ENCODE results near the gene TGFBR3L. TPM values are rescaled to one million over a fixed set of nuclear protein-coding genes. Genes with fewer than 3 reads are reported as not detected.
"Not testable (repeated sequence)": the region's sequence is repeated elsewhere in the genome, so short reads cannot be mapped to it uniquely, and the experiment has no call there.

TGFBR3L gene
- total and polyA plus RNA-seq, 4 experiments from 2014 or later: 0.93 to 1.00 TPM; not detected in 2

DNA sequence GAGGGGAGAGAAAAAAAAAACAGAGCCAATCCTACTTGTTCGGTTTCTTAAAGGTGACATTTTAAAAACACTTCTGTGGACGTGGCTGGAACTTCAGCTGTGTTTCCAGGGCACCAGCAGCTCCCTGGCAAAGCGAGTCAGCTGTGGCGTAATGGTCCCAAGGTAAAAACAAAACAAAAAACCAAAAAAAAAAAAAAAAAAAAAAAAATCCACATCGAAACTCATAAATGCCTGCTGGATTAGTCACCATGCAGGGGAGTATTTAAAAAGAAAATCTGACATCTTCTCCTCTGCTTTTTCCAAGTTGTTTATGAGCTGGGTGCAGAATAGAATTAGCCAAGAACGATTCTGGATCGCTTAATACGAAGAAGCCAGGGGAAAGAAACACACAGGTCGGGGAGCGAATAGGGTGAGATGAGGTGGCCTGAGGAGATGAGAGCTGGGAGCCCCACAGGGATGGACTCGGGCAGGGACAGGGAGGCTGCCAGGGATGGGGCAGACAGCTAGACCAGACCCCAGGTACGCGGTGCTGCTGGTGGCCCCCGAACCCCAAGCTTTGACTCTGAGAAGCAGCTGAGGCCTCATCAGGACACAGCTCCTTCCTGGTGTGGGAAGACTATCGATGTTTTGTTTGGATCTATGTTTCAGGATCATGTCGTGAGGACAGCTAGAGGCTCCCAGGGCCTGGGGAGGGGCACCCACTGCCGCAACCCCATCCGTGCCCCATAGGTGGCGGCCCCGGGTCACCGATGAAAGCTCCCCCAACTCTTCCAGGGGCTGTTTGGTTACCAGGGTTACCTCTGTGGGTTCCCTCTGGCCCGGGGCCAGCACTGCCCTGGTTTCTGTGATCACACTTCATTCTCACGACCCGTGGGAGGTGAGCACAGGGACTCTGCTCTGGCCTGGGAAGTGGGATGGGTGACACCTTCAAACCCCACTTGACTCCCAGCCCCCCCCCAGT lies 14.4 kb downstream of the TGFBR3L start:
- no peaks in the 10 kb centered on the region for H3K9me3 ChIP-seq (ENCODE audit: control insufficient read depth in 1 of 2, low read length in 2 of 2)
- H3K27me3 ChIP-seq (ENCODE audit: insufficient read depth, low read length): no peaks in the 10 kb centered on the region
- Mint-ChIP-seq H3K4me3 (peak overlapping the region in 2 of 8 donors; percentile 21 to 54), H3K27me3 (no peaks in the 10 kb centered on the region), H3K27ac (peak overlapping the region; percentile 36 to 88 (median 62)), H3K36me3 (peaks cover 0 to 26% of the 10 kb centered on the region in 2 donors), H3K9me3 (no peaks in the 10 kb centered on the region), H3K4me1 (peaks cover 1 to 20% (median 11%) of the 10 kb centered on the region in 4 donors)
- peaks cover 28% of the 10 kb centered on the region for H3K36me3 ChIP-seq (ENCODE audit: insufficient read depth, low read length)
- CTCF ChIA-PET (ENCODE audit: partially characterized antibody): interaction anchor here (0.9 to 2.8 kb wide), 5 partner anchors 9 to 77 kb away, joined by 4 to 12 read pairs (median 6); partner anchors contain the start of genes MAP2K7, SNAPC2 and TIMM44
- peak overlapping the region; percentile 21 for H3K27ac ChIP-seq (ENCODE audit: low read depth, low read length)
- no peak overlapping the region for H3K4me3 ChIP-seq (ENCODE audit: low read length in 2 of 2)
- intact Hi-C loops (cut with micrococcal nuclease): loop anchor here (1.0 kb wide), 1 partner anchor 14 kb away; the partner anchor contains the start of gene TIMM44
- POLR2A ChIA-PET (ENCODE audit: partially characterized antibody): interaction anchor here (0.6 to 1.6 kb wide), 6 partner anchors 8 to 1397 kb away, joined by 3 to 15 read pairs (median 3); partner anchors contain the start of genes SNAPC2 and TIMM44
- H3K4me1 ChIP-seq (ENCODE audit: insufficient read depth, low read length): peaks cover 10% of the 10 kb centered on the region
- DNase-seq: peak; percentile 75 to 88 (median 76)

DNA sequence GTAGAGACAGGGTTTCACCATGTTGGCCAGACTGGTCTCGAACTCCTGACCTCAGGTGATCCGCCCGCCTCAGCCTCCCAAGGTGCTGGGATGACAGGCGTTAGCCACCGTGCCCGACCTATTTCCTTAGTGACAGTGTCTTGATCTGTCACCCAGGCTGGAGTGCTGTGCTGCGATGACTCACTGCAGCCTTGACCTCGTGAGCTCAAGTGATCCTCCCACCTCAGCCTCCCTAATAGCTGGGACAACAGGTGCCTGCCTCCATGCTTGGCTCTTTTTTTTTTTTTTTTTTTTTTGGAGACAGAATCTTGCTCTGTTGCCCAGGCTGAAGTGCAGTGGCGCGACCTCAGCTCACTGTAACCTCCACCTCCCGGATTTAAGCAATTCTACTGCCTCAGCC lies 15.4 kb downstream of the TGFBR3L start:
- peaks cover 33% of the 10 kb centered on the region for H3K36me3 ChIP-seq (ENCODE audit: insufficient read depth, low read length)
- Mint-ChIP-seq H3K27ac (peak overlapping the region in 3 of 7 donors; percentile 36 to 81 (median 79)), H3K4me1 (peaks cover 1 to 20% (median 11%) of the 10 kb centered on the region in 4 donors), H3K36me3 (peaks cover 0 to 29% of the 10 kb centered on the region in 2 donors)
- H3K27me3 ChIP-seq (ENCODE audit: insufficient read depth, low read length); H3K9me3 ChIP-seq (ENCODE audit: control insufficient read depth in 1 of 2, low read length in 2 of 2); DNase-seq; H3K4me1 ChIP-seq (ENCODE audit: insufficient read depth, low read length); H3K4me3 ChIP-seq (ENCODE audit: low read length in 2 of 2); intact Hi-C loops (cut with micrococcal nuclease); H3K9me3 Mint-ChIP-seq; H3K4me3 Mint-ChIP-seq; H3K27me3 Mint-ChIP-seq: not testable (repeated sequence)
- peak overlapping the region; percentile 21 for H3K27ac ChIP-seq (ENCODE audit: low read depth, low read length)
- POLR2A ChIA-PET (ENCODE audit: partially characterized antibody): interaction anchor here (1.0 to 1.6 kb wide), 2 partner anchors 9 kb away, joined by 3 to 15 read pairs; partner anchors contain the start of gene SNAPC2
- CTCF ChIA-PET (ENCODE audit: partially characterized antibody): interaction anchor here (1.6 to 2.8 kb wide), 3 partner anchors 10 to 77 kb away, joined by 5 to 12 read pairs (median 10); partner anchors contain the start of genes SNAPC2 and TIMM44

- H3K9me3 ChIP-seq (ENCODE audit: control insufficient read depth in 1 of 2, low read length in 2 of 2): no peaks in the 10 kb centered on the region
- peaks cover 0 to 20% (median 10%) of the 10 kb centered on the region in 4 donors for H3K4me1 Mint-ChIP-seq
- intact Hi-C loops (cut with micrococcal nuclease): no loop called here
- no peak overlapping the region for H3K4me3 ChIP-seq (ENCODE audit: low read length in 2 of 2)
- H3K4me3 Mint-ChIP-seq: no peak overlapping the region
- no peak overlapping the region for H3K27ac ChIP-seq (ENCODE audit: low read depth, low read length)
- H3K9me3 Mint-ChIP-seq: no peaks in the 10 kb centered on the region
- H3K27me3 ChIP-seq (ENCODE audit: insufficient read depth, low read length): no peaks in the 10 kb centered on the region
- peaks cover 0 to 31% of the 10 kb centered on the region in 2 donors for H3K36me3 Mint-ChIP-seq
- H3K27ac Mint-ChIP-seq: no peak overlapping the region
- DNase-seq: no peak
- CTCF ChIA-PET (ENCODE audit: partially characterized antibody): interaction anchor here (1.6 to 2.8 kb wide), 2 partner anchors 10 to 78 kb away, joined by 5 to 12 read pairs; partner anchors contain the start of gene SNAPC2
- H3K36me3 ChIP-seq (ENCODE audit: insufficient read depth, low read length): peaks cover 38% of the 10 kb centered on the region
- H3K27me3 Mint-ChIP-seq: no peaks in the 10 kb centered on the region
- peaks cover 6% of the 10 kb centered on the region for H3K4me1 ChIP-seq (ENCODE audit: insufficient read depth, low read length)
- POLR2A ChIA-PET (ENCODE audit: partially characterized antibody): interaction anchor here (1.0 to 1.2 kb wide), 2 partner anchors 10 to 13 kb away, joined by 3 to 6 read pairs; partner anchors contain the start of genes SNAPC2 and TIMM44
Measured at GRCh38 chr19:7930765-7931164, 16.1 kb downstream of the TGFBR3L start.

DNA sequence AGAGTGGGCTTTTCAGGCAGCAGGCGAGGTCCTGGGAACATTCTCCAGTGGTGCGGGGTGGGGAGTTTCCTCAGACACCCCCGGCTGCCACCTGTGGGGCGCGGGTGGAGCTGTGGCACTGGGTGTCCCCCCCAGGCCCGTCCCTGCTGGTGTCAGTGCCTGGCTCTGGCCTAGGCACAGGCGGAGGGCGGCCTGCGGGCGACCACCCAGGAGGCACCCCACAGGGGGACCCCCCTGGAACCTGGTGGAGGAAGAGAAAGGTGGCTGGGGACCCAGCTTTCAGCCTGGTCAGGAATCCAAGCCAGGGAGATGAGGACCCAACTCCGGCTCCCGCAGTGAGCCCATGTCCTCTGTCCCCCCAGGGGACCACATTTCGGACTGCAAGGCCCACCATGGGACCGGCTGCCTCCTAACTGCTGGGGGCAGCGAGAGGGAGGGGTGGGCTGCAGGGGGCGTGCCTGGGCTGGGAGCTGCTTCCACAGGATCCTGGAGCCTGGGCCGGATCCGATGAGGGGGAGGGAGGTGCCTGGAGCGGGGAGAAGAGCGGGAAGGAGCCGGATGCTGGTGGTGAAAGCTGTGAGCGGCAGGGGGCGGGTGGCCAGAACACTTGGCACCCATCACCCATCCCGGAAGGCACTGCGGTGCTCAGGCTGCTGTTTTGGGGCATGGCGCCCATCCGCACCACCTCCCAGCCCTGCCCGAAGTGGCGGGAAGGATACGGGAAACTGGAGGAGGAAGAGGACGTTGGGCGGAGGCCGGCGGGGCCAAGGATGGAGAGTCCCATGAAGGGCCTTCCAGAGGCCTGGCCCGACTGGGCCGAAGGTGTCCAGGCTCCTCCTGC lies 16.8 kb downstream of the TGFBR3L start:
- H3K27ac ChIP-seq (ENCODE audit: low read depth, low read length): no peak overlapping the region
- no peaks in the 10 kb centered on the region for H3K9me3 ChIP-seq (ENCODE audit: control insufficient read depth in 1 of 2, low read length in 2 of 2)
- H3K9me3 Mint-ChIP-seq: no peaks in the 10 kb centered on the region
- peaks cover 43% of the 10 kb centered on the region for H3K36me3 ChIP-seq (ENCODE audit: insufficient read depth, low read length)
- no peak for DNase-seq
- H3K4me3 ChIP-seq (ENCODE audit: low read length in 2 of 2): no peak overlapping the region
- peaks cover 3% of the 10 kb centered on the region for H3K4me1 ChIP-seq (ENCODE audit: insufficient read depth, low read length)
- peaks cover 0 to 32% of the 10 kb centered on the region in 2 donors for H3K36me3 Mint-ChIP-seq
- H3K27ac Mint-ChIP-seq: no peak overlapping the region
- ChIA-PET POLR2A (ENCODE audit: partially characterized antibody) (interaction anchor here (1.0 to 1.2 kb wide), 2 partner anchors 11 to 12 kb away, joined by 3 to 6 read pairs; partner anchors contain the start of genes SNAPC2 and TIMM44), CTCF (ENCODE audit: partially characterized antibody) (interaction anchor here (1.6 to 2.8 kb wide), 2 partner anchors 11 to 78 kb away, joined by 5 to 12 read pairs; partner anchors contain the start of gene SNAPC2)
- no peaks in the 10 kb centered on the region for H3K27me3 Mint-ChIP-seq
- H3K4me1 Mint-ChIP-seq: peaks cover 0 to 17% (median 9%) of the 10 kb centered on the region in 4 donors
- H3K4me3 Mint-ChIP-seq: no peak overlapping the region
- no peaks in the 10 kb centered on the region for H3K27me3 ChIP-seq (ENCODE audit: insufficient read depth, low read length)
- intact Hi-C loops (cut with micrococcal nuclease): no loop called here

GRCh38 chr19:7932276-7932929 lies 17.8 kb downstream of the TGFBR3L start:
- intact Hi-C loops (cut with micrococcal nuclease): no loop called here
- Mint-ChIP-seq H3K27ac (no peak overlapping the region), H3K4me1 (peaks cover 0 to 14% (median 8%) of the 10 kb centered on the region in 4 donors), H3K4me3 (no peak overlapping the region), H3K27me3 (no peaks in the 10 kb centered on the region), H3K36me3 (peaks cover 0 to 33% of the 10 kb centered on the region in 2 donors), H3K9me3 (no peaks in the 10 kb centered on the region)
- Histone ChIP-seq H3K4me3 (ENCODE audit: low read length in 2 of 2) (no peak overlapping the region), H3K36me3 (ENCODE audit: insufficient read depth, low read length) (peaks cover 45% of the 10 kb centered on the region), H3K4me1 (ENCODE audit: insufficient read depth, low read length) (no peaks in the 10 kb centered on the region), H3K27me3 (ENCODE audit: insufficient read depth, low read length) (no peaks in the 10 kb centered on the region), H3K9me3 (ENCODE audit: control insufficient read depth in 1 of 2, low read length in 2 of 2) (no peaks in the 10 kb centered on the region), H3K27ac (ENCODE audit: low read depth, low read length) (no peak overlapping the region)
- DNase-seq: no peak
- CTCF ChIA-PET (ENCODE audit: partially characterized antibody): no interaction called here
- POLR2A ChIA-PET (ENCODE audit: partially characterized antibody): no interaction called here

GRCh38 chr19:7932930-7933300 lies 18.3 kb downstream of the TGFBR3L start:
- ChIA-PET POLR2A (ENCODE audit: partially characterized antibody) (no interaction called here), CTCF (ENCODE audit: partially characterized antibody) (no interaction called here)
- no peaks in the 10 kb centered on the region for H3K27me3 ChIP-seq (ENCODE audit: insufficient read depth, low read length)
- H3K27ac ChIP-seq (ENCODE audit: low read depth, low read length): no peak overlapping the region
- no peak overlapping the region for H3K27ac Mint-ChIP-seq
- H3K9me3 ChIP-seq (ENCODE audit: control insufficient read depth in 1 of 2, low read length in 2 of 2): no peaks in the 10 kb centered on the region
- peaks cover 3 to 36% of the 10 kb centered on the region in 2 donors for H3K36me3 Mint-ChIP-seq
- DNase-seq: no peak
- peaks cover 0 to 14% (median 8%) of the 10 kb centered on the region in 4 donors for H3K4me1 Mint-ChIP-seq
- no peak overlapping the region for H3K4me3 Mint-ChIP-seq
- no peaks in the 10 kb centered on the region for H3K9me3 Mint-ChIP-seq
- H3K27me3 Mint-ChIP-seq: no peaks in the 10 kb centered on the region
- H3K36me3 ChIP-seq (ENCODE audit: insufficient read depth, low read length): peaks cover 45% of the 10 kb centered on the region
- no peaks in the 10 kb centered on the region for H3K4me1 ChIP-seq (ENCODE audit: insufficient read depth, low read length)
- intact Hi-C loops (cut with micrococcal nuclease): no loop called here
- no peak overlapping the region for H3K4me3 ChIP-seq (ENCODE audit: low read length in 2 of 2)

Data from CD4-positive, alpha-beta memory T cell (primary cell).